Keratinocyte (primary cell): ENCODE measurements around the gene ANKRD23.

Experiments used
- CTCF ChIP-seq, 3 experiments: IDR thresholded peaks in 1 of 3; conservative IDR thresholded peaks in 1 of 3; optimal IDR thresholded peaks in 1 of 3; 2 replicates in 2 of 3; 3 replicates in 1 of 3; pipeline versions ENCODE3 to v1.5.1; 2011; ENCODE audit warnings: low read length in 3 of 3, mild to moderate bottlenecking in 3 of 3, moderate library complexity in 2 of 3, control low read depth in 1 of 3, inconsistent platforms in 1 of 3; ENCODE audit not compliant: insufficient read depth in 2 of 3; ENCODE audit errors: extremely low read depth in 1 of 3
- EZH2 ChIP-seq: IDR thresholded peaks from one replicate; pipeline ENCODE4 v1.6.1; 2012; ENCODE audit warnings: inconsistent platforms, mild to moderate bottlenecking, low read length, moderate library complexity

GRCh38 chr2:96831679-96832078, 12.1 kb downstream of the ANKRD23 start:
- no peak for TF ChIP-seq CTCF (optimal IDR thresholded peaks at IDR 0.05 in 1 of 3, IDR thresholded peaks at IDR 0.05 in 1 of 3, conservative IDR thresholded peaks at IDR 0.05 in 1 of 3; ENCODE audit: extremely low read depth in 1 of 3, insufficient read depth in 2 of 3, low read length in 3 of 3)
- TF ChIP-seq EZH2: no peak
